Fibroblast of skin of abdomen (primary cell): ENCODE measurements around the gene ZRANB3.
"Not testable (repeated sequence)": the region's sequence is repeated elsewhere in the genome, so short reads cannot be mapped to it uniquely, and the experiment has no call there.

ENCODE experiments used
- DNase-seq: peaks from one replicate; pipeline ENCODE4 v3.0.0-alpha.2; 2013

ZRANB3 gene

GRCh38 chr2:135485441-135485840 lies 45.6 kb downstream of the ZRANB3 start:
- DNase-seq: no peak

- DNase-seq: no peak
Measured at GRCh38 chr2:135475128-135475527, 55.9 kb downstream of the ZRANB3 start.

GRCh38 chr2:135473567-135473966 lies 57.5 kb downstream of the ZRANB3 start:
- peak; percentile 5 for DNase-seq

GRCh38 chr2:135471106-135471505 lies 59.9 kb downstream of the ZRANB3 start:
- no peak for DNase-seq

- DNase-seq: no peak
Measured at GRCh38 chr2:135457279-135457678, 73.7 kb downstream of the ZRANB3 start.

- DNase-seq: no peak
Measured at GRCh38 chr2:135456835-135457234, 74.2 kb downstream of the ZRANB3 start.

- DNase-seq: no peak
Measured at GRCh38 chr2:135456431-135456830, 74.6 kb downstream of the ZRANB3 start.

GRCh38 chr2:135454608-135455007 lies 76.4 kb downstream of the ZRANB3 start:
- DNase-seq: no peak

- not testable (repeated sequence) for DNase-seq
Measured at GRCh38 chr2:135453027-135453426, 78.0 kb downstream of the ZRANB3 start.

- no peak for DNase-seq
Measured at GRCh38 chr2:135451966-135452365, 79.1 kb downstream of the ZRANB3 start.

GRCh38 chr2:135443013-135443412 lies 88.0 kb downstream of the ZRANB3 start:
- DNase-seq: not testable (repeated sequence)

GRCh38 chr2:135435155-135435554 lies 95.9 kb downstream of the ZRANB3 start:
- not testable (repeated sequence) for DNase-seq

- DNase-seq: no peak
Measured at GRCh38 chr2:135424849-135425248, 106.2 kb downstream of the ZRANB3 start.

GRCh38 chr2:135422898-135423297 lies 108.1 kb downstream of the ZRANB3 start:
- no peak for DNase-seq

- no peak for DNase-seq
Measured at GRCh38 chr2:135411646-135412045, 119.4 kb downstream of the ZRANB3 start.

- DNase-seq: no peak
Measured at GRCh38 chr2:135409436-135409835, 121.6 kb downstream of the ZRANB3 start.

- not testable (repeated sequence) for DNase-seq
Measured at GRCh38 chr2:135396259-135396658, 134.8 kb downstream of the ZRANB3 start.

GRCh38 chr2:135386993-135387392 lies 144.0 kb downstream of the ZRANB3 start:
- no peak for DNase-seq

GRCh38 chr2:135378591-135378990 lies 152.4 kb downstream of the ZRANB3 start:
- no peak for DNase-seq

- DNase-seq: no peak
Measured at GRCh38 chr2:135373702-135374101, 157.3 kb downstream of the ZRANB3 start.

- DNase-seq: peak; percentile 29
Measured at GRCh38 chr2:135349941-135350340, 181.1 kb downstream of the ZRANB3 start.

GRCh38 chr2:135348096-135348704 lies 182.8 kb downstream of the ZRANB3 start:
- not testable (repeated sequence) for DNase-seq

GRCh38 chr2:135337071-135337470 lies 193.9 kb downstream of the ZRANB3 start:
- no peak for DNase-seq

- no peak for DNase-seq
Measured at GRCh38 chr2:135335256-135335655, 195.8 kb downstream of the ZRANB3 start.

GRCh38 chr2:135327146-135327545 lies 203.9 kb downstream of the ZRANB3 start:
- no peak for DNase-seq
